CD4-positive, alpha-beta T cell treated with Interleukin-10 for 1 hour (primary cell): Measurements from ENCODE around the gene ITSN1.

Source experiments
- DNase-seq: peaks from one replicate; pipeline ENCODE4 v3.0.0-alpha.2; 2020

ITSN1 gene

GRCh38 chr21:33733601-33734000 is 91.3 kb downstream of the ITSN1 start:
- DNase-seq, result no peak

DNA sequence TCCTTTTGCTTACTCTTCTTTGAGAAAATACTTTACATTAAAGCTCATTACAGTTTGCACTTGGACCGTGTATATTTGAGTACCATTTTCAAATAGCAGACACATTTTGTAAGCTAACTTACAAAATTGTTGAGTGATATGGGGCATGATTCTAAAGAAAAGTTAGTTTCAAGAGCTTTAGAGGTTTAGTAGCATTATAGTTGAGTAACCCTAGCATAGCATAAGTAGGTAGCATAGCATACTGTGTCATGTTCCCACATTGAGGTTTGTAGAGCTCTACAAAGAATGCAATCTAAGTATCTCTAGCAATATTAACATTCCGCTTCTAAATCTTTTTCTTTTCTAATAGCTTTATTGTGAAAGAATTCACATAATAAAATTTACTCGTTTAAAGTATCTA is 92.0 kb downstream of the ITSN1 start:
- no peak for DNase-seq

- DNase-seq, result no peak
Measured at GRCh38 chr21:33734818-33735217, 92.5 kb downstream of the ITSN1 start.

- DNase-seq, result no peak
Measured at GRCh38 chr21:33736569-33736968, 94.3 kb downstream of the ITSN1 start.

DNA sequence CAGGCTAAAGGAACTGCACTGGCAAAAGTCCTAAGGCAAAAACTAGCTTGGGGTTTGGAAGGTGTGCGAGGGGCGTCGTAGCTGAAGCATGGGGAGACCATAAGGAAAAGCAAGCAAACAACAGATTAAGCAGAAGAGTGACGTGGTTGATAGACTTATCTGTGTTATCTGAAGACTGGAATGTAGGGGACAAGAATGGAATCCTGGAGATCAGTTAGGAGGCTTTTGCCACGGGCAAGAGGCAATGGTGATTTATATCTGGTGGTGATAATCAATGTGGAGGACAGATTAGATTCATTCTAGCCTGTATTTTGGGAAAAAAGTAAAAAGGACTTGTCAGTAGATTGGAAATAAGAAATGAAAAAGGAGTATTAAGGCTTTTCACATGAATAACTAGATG is 97.4 kb downstream of the ITSN1 start:
- DNase-seq, result no peak

DNA sequence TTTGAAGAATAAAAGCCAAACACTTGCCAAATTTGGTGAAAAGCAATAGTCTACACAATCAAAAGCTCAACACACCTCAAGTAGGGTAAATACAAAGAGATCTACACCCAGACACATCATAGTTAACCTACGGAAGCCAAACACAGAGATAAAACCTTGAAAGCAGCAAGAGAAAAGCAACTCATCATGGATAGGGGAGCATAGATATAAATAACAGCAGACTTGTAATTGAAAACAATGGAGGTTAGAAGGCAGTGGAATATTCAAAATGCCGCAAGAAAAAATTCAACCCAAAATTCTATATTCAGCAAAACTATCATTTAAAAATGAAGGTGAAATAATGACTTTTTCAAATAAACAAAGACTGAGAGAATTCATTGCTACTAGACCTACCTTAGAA is 105.1 kb downstream of the ITSN1 start:
- no peak for DNase-seq

GRCh38 chr21:33748903-33749302 is 106.6 kb downstream of the ITSN1 start:
- DNase-seq, result no peak

GRCh38 chr21:33750017-33750416 is 107.7 kb downstream of the ITSN1 start:
- DNase-seq, result no peak

- no peak for DNase-seq
Measured at GRCh38 chr21:33751120-33751519, 108.8 kb downstream of the ITSN1 start.

DNA sequence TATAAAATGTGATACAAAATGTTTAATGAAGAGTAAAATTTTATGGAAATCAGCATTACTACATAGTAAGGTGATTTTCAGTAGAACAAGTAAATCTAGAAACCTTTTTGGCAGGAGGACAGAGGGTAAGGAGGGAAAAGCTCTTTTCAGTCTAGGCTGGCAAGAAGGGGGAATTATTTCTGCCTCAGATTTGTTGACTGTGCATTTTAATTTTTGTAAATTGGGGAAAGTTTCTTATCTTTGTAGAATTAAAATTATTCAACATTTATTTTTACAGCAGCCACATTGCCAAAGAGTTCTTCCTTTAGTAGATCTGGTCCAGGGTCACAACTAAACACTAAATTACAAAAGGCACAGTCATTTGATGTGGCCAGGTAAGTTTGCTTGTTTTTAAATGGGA is 109.2 kb downstream of the ITSN1 start:
- no peak for DNase-seq

- DNase-seq, result no peak
Measured at GRCh38 chr21:33752260-33752659, 110.0 kb downstream of the ITSN1 start.

- DNase-seq, result no peak
Measured at GRCh38 chr21:33753886-33754285, 111.6 kb downstream of the ITSN1 start.

DNA sequence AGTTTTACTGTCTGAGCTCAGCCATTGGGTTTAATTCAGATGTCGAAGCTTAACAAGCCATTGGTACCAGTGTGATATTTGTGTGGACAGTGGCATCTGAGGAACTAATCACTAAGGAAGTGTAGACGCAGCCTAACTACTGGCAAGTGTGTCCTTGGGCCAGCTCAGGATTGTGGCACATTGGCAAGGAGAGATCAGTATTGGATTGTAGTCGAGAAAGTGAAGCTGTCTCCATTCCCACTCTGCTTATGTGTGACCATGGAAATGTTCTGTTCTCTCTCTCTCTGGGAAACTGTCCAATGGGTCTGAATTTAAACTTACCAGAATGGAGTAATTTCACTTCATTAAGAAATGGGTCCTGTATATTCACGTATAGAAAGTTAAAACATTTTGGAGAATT is 112.2 kb downstream of the ITSN1 start:
- no peak for DNase-seq

GRCh38 chr21:33755354-33755753 is 113.1 kb downstream of the ITSN1 start:
- no peak for DNase-seq

- DNase-seq, result no peak
Measured at GRCh38 chr21:33760641-33761440, 118.5 kb downstream of the ITSN1 start.

DNA sequence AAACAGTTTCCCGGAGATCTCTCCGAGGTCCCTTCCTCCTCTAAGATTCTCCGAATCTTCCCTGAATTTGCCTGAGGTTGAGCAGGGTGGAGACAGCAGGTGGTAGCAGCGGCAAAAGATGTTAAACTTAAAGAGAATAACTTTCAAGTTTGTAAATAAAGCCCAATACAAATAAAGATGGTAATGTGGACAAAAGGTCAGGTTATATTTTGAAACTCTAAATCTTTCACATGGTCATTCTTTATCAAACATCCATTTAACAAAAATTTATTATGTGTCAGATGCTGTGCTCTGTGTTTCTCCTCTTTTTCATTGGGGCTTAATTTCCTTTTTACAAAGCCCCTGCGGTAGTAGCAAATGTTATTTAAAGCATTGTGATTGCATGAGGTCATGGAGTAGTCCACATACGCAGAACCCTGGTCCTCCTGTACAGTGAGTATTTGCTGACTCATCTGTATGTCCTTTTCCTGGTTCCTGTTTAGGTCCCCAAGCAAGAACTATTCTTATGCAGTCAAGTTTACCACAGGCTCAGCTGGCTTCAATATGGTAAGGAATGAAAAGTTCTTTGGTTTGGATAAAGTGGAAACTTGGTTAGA is 119.2 kb downstream of the ITSN1 start:
- no peak for DNase-seq

GRCh38 chr21:33762803-33763581 is 120.7 kb downstream of the ITSN1 start:
- no peak for DNase-seq

GRCh38 chr21:33763582-33763899 is 121.2 kb downstream of the ITSN1 start:
- no peak for DNase-seq

DNA sequence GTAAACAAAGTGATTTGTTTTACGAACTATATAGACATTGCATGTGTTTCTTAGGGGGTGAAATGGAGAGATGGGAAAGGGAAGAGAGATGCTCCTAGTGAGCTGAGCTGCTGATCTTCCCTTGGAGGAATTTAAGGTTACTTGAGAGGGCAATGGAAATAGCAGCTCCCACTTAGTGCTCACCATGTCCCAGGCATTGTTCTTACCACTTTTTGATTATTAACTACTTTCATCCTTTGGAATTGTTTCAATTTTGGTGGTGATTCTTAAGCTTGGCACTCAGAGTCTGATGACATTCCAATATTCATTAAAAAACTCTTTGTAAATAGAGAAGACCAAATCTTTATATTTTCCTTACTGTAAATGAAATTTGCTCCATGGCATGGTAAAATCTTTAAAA is 124.9 kb downstream of the ITSN1 start:
- DNase-seq, result no peak

DNA sequence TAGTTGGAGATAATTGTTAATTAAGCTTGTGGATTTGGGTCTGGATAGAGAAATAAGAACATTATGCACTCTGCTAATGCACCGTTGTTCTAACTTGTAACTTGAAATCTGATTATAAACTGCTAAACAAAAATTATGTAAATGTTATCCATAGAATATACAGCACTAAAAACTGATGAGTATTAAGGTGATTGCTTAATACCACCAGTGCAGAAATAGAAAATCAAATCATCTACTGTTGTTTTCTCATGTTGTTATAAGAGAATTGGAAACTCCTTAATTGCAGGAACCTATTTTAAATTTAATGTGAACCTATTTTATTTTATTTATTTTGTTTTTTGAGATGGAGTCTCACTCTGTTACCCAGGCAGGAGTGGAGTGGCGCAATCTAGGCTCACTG is 125.7 kb downstream of the ITSN1 start:
- no peak for DNase-seq

- no peak for DNase-seq
Measured at GRCh38 chr21:33769057-33769456, 126.8 kb downstream of the ITSN1 start.

DNA sequence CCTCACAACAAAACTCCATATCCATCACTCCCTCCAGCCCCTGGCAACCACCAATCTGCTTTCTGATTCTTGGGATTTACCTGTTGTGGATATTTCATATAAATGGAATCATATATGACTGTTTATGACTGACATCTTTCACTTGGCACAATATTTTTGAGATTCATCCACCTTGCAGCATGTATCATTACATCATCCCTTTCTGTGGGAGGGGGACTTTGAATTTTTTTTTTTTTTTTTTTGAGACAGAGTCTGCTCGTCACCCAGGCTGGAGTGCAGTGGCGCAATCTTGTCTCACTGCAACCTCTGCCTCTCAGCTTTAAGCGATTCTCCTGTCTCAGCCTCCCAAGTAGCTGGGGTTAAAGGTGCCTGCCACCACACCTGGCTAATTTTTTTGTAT is 128.2 kb downstream of the ITSN1 start:
- DNase-seq, result no peak

DNA sequence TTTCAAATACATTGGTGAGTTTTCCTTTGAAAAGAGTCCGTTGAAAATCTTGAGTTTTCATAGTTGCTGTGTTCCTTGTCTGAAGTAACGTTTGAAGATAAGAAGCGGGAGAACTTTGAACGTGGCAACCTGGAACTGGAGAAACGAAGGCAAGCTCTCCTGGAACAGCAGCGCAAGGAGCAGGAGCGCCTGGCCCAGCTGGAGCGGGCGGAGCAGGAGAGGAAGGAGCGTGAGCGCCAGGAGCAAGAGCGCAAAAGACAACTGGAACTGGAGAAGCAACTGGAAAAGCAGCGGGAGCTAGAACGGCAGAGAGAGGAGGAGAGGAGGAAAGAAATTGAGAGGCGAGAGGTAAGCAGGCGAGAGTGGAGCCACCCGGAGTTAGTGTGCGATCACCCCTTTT is 129.7 kb downstream of the ITSN1 start:
- DNase-seq, result no peak

- no peak for DNase-seq
Measured at GRCh38 chr21:33774551-33774950, 132.2 kb downstream of the ITSN1 start.
